ENCODE results near the gene RXRA.

The RXRA gene

DNA sequence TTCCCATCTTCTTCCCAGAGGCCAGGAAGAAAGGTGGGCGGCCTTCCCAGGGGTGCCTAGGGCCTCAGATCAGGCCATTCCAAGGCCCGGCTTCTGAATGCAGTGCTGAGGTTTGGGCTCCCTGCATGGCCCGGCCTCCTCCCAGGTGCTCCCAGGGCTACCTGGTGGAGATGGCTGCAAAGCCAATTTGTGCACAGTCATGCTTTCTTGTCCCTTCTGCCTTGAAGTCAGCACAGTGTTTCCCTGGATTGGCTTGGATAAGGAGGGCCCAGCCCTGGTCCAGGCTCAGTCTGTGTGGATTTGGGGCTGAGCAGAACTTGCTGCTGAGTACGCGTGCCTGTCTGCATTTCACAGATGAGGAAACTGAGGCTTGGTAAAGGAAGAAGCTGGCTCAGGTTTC lies 72.5 kb downstream of the RXRA start:
- no peak for TF ChIP-seq CTCF (IDR thresholded peaks at IDR 0.05; ENCODE audit: low read length, missing control alignments)
- H3K4me3 ChIP-seq (replicated peaks; ENCODE audit: low read depth, low read length): no peak overlapping the region
- DNase-seq (ENCODE audit: low read depth): no peak

DNA sequence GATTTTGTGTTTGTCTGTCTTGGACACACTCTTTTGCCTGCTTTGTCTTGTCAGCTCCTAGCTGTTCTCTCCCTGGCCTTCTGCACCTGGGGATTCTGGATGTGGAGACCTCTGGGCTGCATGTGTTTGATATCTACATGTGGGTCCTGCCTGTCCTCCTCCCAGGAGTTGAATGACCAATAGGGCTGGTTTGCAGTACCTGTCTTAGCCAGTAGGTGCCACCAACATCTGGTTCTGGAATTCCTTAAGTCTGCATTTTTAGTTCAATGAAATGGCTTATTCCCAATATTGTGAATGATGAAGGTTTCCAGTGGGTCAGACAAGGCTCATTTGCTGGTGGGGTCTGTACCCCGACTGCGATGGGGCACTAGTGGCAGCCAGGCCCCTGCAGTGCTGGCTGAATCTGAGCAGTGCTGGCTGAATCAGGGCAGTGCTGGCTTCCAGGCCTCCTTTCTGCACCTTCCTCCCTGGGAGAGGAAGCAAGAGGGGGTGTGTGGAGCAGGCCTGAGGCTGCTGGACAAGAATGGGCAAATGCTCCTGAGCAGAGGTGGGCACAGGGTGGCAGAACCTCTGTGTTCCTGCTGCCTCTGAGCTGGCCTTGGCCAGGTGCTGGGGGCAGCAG lies 73.3 kb downstream of the RXRA start:
- DNase-seq (ENCODE audit: low read depth): peak; percentile 62
- TF ChIP-seq CTCF (IDR thresholded peaks at IDR 0.05; ENCODE audit: low read length, missing control alignments): peak; percentile 65
- no peak overlapping the region for H3K4me3 ChIP-seq (replicated peaks; ENCODE audit: low read depth, low read length)

DNA sequence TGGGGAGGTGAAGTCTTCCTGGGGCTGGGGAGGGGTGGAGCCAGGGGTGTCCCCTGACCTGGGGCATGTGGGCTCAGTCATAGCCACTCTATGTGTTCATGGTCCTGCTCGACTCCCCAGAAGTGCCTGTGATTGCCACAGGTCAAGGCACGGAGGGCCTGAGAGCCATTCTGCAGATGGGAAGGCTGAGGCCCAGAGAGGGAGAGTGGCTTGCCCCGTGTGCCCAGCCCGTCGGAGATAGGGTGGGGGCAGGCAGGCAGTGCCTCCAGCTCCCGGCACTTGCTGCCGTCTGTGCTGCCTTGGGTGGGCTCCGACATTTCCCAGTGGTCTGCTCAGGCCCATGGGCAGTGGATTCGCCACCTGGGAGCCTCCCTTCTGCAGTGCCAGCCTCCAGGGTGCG lies 74.0 kb downstream of the RXRA start:
- DNase-seq (ENCODE audit: low read depth): no peak
- no peak for TF ChIP-seq CTCF (IDR thresholded peaks at IDR 0.05; ENCODE audit: low read length, missing control alignments)
- no peak overlapping the region for H3K4me3 ChIP-seq (replicated peaks; ENCODE audit: low read depth, low read length)

- no peak for DNase-seq (ENCODE audit: low read depth)
- TF ChIP-seq CTCF (IDR thresholded peaks at IDR 0.05; ENCODE audit: low read length, missing control alignments): no peak
- H3K4me3 ChIP-seq (replicated peaks; ENCODE audit: low read depth, low read length): no peak overlapping the region
Observed at GRCh38 chr9:134401391-134401790, 75.1 kb downstream of the RXRA start.

DNA sequence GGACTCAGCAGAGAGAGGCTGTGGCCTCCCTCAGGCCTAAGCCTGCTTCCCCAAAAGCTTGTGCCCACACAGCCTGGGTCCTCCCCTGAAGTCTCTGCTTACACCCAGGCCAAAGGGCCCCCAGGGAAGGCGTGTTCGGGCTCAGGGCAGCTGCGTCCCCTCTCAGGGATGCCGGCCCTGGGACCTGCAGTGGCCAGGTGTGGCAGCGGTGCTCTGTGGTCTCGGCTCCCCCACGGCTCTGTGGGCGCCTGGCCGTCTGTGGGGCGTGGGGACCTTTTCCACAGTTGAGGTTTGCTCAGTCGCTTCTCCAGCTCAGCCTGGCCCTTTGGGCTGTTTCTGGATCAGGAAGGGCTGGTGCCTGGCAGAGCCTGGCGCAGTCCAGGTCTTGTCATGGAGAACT lies 75.9 kb downstream of the RXRA start:
- no peak overlapping the region for H3K4me3 ChIP-seq (replicated peaks; ENCODE audit: low read depth, low read length)
- DNase-seq (ENCODE audit: low read depth): no peak
- no peak for TF ChIP-seq CTCF (IDR thresholded peaks at IDR 0.05; ENCODE audit: low read length, missing control alignments)

DNA sequence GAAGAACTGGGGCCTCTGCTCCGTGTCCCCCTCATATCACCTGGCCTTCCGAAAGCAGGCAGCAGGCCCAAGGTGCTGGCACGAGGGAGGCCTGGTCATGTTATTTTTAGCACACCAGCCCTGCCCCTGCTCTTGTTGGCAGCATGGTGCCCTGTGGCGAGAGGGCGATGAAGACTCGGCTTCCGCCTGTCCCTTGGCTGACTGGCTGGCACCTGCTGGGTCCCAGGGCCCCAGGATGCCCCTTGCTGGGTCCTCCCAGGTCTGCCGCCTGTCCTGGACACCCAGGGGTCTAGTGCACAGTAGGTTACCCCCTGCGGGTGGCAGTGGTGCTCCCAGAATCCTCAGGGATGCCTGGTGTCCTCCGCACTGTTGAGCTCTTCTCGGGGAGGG lies 77.0 kb downstream of the RXRA start:
- TF ChIP-seq CTCF (IDR thresholded peaks at IDR 0.05; ENCODE audit: low read length, missing control alignments): no peak
- DNase-seq (ENCODE audit: low read depth): no peak
- no peak overlapping the region for H3K4me3 ChIP-seq (replicated peaks; ENCODE audit: low read depth, low read length)

DNA sequence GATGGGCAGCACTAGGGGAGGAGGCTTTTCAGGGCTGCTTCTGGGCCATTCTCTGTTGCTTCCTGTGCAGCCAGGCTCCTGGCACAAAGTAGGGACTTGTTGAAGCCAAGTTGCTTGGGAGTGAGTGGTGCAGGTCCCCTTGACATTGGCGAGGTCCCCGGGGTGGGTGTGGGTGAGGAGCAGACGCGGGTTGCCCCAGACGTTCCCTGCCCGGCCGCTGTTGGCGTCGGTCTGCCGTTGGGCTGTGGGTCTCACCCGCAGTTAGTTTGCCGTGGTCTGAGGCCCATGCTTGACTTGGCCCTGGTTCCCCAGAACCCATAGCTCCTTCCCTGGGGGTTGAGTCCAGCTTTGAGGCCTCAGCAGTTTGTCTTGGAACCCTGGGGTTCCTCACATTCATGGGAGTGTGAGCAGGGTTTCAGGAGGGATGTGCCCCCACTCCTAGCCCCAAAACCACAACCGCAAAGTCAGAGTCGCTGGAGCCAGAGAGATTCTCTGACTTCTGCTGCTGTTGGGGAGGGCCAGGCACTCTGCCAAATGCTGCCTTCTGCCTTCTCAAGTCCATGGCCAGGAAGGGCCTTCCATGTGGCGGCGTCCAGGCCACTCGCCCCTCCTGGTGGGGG lies 77.5 kb downstream of the RXRA start:
- DNase-seq (ENCODE audit: low read depth): peak; percentile 85
- H3K4me3 ChIP-seq (replicated peaks; ENCODE audit: low read depth, low read length): no peak overlapping the region
- TF ChIP-seq CTCF (IDR thresholded peaks at IDR 0.05; ENCODE audit: low read length, missing control alignments): no peak
